GM23338 (cell line): Measurements from ENCODE around the gene CRTC1. TPM values are rescaled to one million over a fixed set of nuclear protein-coding genes. Genes with fewer than 3 reads are reported as not detected.

Source experiments
- ATAC-seq: fragments of 200-7000 bp; cut with Tn5 transposase; 3 replicates; pipeline ENCODE4 v1.9.1; 2020
- DNase-seq: peaks from one replicate; pipeline ENCODE4 v3.0.0-alpha.2; 2015; ENCODE audit warnings: low spot score
- H2AFZ ChIP-seq: fragments of 200-600 bp; sonication (generic); 2 replicates; pipeline ENCODE4 v1.8.0; 2016; ENCODE audit warnings: antibody characterized with exemption, mild to moderate bottlenecking, moderate library complexity
- H3F3A ChIP-seq: fragments of 200-600 bp; sonication (generic); replicated peaks from 2 replicates; pipeline ENCODE4 v1.8.0; 2017; ENCODE audit warnings: antibody characterized with exemption, mixed run types, low read depth
- H3K27ac ChIP-seq: fragments of 200-600 bp; sonication (generic); 2 replicates; pipeline ENCODE4 v1.6.1; 2016; ENCODE audit warnings: low read depth
- H3K27me3 ChIP-seq: fragments of 200-600 bp; sonication (generic); 2 replicates; pipeline ENCODE4 v1.8.0; 2016; ENCODE audit warnings: mild to moderate bottlenecking, mixed run types, moderate library complexity; ENCODE audit not compliant: insufficient read depth
- H3K36me3 ChIP-seq: fragments of 200-600 bp; sonication (generic); 2 replicates; pipeline ENCODE4 v1.8.0; 2016; ENCODE audit warnings: mild to moderate bottlenecking; ENCODE audit not compliant: insufficient read depth
- H3K4me1 ChIP-seq: fragments of 200-600 bp; sonication (generic); 2 replicates; pipeline ENCODE4 v1.8.0; 2016; ENCODE audit warnings: mild to moderate bottlenecking, moderate library complexity; ENCODE audit not compliant: insufficient read depth
- H3K4me2 ChIP-seq: fragments of 200-600 bp; sonication (generic); 2 replicates; pipeline ENCODE4 v1.7.1; 2017; ENCODE audit warnings: mixed run types
- H3K4me3 ChIP-seq: fragments of 200-600 bp; sonication (generic); 2 replicates; pipeline ENCODE4 v1.6.1; 2016; ENCODE audit warnings: mixed run types
- H3K79me2 ChIP-seq: fragments of 200-600 bp; sonication (generic); replicated peaks from 2 replicates; pipeline ENCODE4 v1.8.0; 2017; ENCODE audit warnings: mild to moderate bottlenecking; ENCODE audit not compliant: insufficient read depth
- H3K9me2 ChIP-seq: fragments of 200-600 bp; sonication (generic); 2 replicates; pipeline ENCODE4 v1.8.0; 2017; ENCODE audit not compliant: insufficient read depth
- H4K20me1 ChIP-seq: fragments of 200-600 bp; sonication (generic); replicated peaks from 2 replicates; pipeline ENCODE4 v1.8.0; 2017; ENCODE audit warnings: mild to moderate bottlenecking; ENCODE audit not compliant: insufficient read depth
- H3K27ac Mint-ChIP-seq: 2 replicates; pipeline ENCODE4 v1.8.0; 2020; ENCODE audit warnings: inconsistent platforms, mild to moderate bottlenecking, moderate library complexity, mixed read lengths
- H3K27me3 Mint-ChIP-seq: 3 replicates; pipeline ENCODE4 v1.8.0; 2022; ENCODE audit warnings: low read depth, mild to moderate bottlenecking, moderate library complexity, mixed read lengths, inconsistent platforms; ENCODE audit not compliant: insufficient read depth, poor library complexity
- H3K36me3 Mint-ChIP-seq: 3 replicates; pipeline ENCODE4 v1.8.0; 2021; ENCODE audit warnings: low read depth, mild to moderate bottlenecking, inconsistent platforms, moderate library complexity, mixed read lengths
- H3K4me1 Mint-ChIP-seq: 3 replicates; pipeline ENCODE4 v1.8.0; 2020; ENCODE audit warnings: mild to moderate bottlenecking, inconsistent platforms, mixed read lengths
- H3K4me3 Mint-ChIP-seq: 3 replicates; pipeline ENCODE4 v1.8.0; 2021; ENCODE audit warnings: moderate library complexity, mild to moderate bottlenecking, inconsistent platforms, mixed read lengths
- H3K9me3 Mint-ChIP-seq: 3 replicates; pipeline ENCODE4 v1.8.0; 2020; ENCODE audit warnings: moderate library complexity, mild to moderate bottlenecking, inconsistent platforms, mixed read lengths
- CREB1 ChIP-seq: fragments of 250-450 bp; sonication (Bioruptor Pico); IDR thresholded peaks from 2 replicates; pipeline ENCODE4 v1.5.0; 2020; ENCODE audit warnings: low read depth, mild to moderate bottlenecking, moderate library complexity
- EZH2phosphoT487 ChIP-seq: fragments of 200-600 bp; sonication (generic); IDR thresholded peaks from one replicate; pipeline ENCODE4 v1.8.1; 2018; ENCODE audit warnings: antibody characterized with exemption; ENCODE audit not compliant: unreplicated experiment
- JUNB ChIP-seq: IDR thresholded peaks from one replicate; pipeline ENCODE4 v1.6.1; 2016; ENCODE audit warnings: antibody characterized with exemption; ENCODE audit not compliant: unreplicated experiment
- NANOG ChIP-seq: IDR thresholded peaks from 2 replicates; pipeline ENCODE4 v1.6.1; 2016; ENCODE audit warnings: antibody characterized with exemption, borderline replicate concordance
- POLR2AphosphoS5 ChIP-seq: IDR thresholded peaks from 2 replicates; pipeline ENCODE4 v1.6.1; 2016; ENCODE audit warnings: antibody characterized with exemption, low read depth
- ZNF114 ChIP-seq: fragments of 250-450 bp; sonication (Bioruptor Pico); IDR thresholded peaks from 2 replicates; pipeline ENCODE4 v1.5.0; 2020; ENCODE audit warnings: mild to moderate bottlenecking, moderate library complexity
- ZNF331 ChIP-seq: fragments of 250-450 bp; sonication (Bioruptor Pico); IDR thresholded peaks from 2 replicates; pipeline ENCODE4 v1.5.0; 2020; ENCODE audit warnings: low read depth, mild to moderate bottlenecking, moderate library complexity
- polyA plus RNA-seq: library from polyadenylated mRNA; unstranded; fragments of >200 nt; fragmentation: Nextera tagmentation; extraction: Ambion mirVana; gene quantifications from 2 replicates; pipeline ENCODE4 v1.2.1, GENCODE V29; 2016
- total RNA-seq: library from RNA; depleted of rRNA; stranded (reverse); fragments of >200 nt; shearing (Covaris generic); gene quantifications from 2 replicates; pipeline ENCODE4 v1.2.3, GENCODE V29; 2014
- TF ChIP-seq, protein P1 (sequence below): IDR thresholded peaks from one replicate; pipeline ENCODE4 v1.6.1; 2018; ENCODE audit warnings: antibody characterized with exemption; ENCODE audit not compliant: unreplicated experiment

Gene CRTC1
- total and polyA plus RNA-seq, 2 experiments from 2014 or later = 5.4 to 8.4 TPM

DNA sequence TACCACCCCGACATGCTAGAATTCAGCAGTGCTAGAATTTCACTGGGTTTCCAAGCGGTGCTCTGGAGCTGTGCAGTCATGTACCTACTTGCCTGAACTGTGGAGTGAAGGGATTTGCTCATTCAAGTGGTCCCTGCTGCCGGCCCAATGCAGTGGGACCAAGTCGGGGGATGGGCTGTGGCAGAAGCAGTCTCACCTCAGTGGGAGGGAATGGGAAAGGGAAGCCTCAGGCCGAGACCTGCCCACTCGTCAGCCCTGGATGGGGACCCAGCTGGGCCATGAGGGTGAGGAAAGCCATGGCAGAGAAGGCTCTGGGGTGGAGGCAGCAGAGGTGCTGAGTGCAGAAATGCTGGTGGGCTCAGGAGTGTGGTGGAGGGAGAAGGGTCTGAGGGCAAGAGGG lies 31.7 kb upstream of the CRTC1 start (continued):
- TF ChIP-seq, protein P1, sequence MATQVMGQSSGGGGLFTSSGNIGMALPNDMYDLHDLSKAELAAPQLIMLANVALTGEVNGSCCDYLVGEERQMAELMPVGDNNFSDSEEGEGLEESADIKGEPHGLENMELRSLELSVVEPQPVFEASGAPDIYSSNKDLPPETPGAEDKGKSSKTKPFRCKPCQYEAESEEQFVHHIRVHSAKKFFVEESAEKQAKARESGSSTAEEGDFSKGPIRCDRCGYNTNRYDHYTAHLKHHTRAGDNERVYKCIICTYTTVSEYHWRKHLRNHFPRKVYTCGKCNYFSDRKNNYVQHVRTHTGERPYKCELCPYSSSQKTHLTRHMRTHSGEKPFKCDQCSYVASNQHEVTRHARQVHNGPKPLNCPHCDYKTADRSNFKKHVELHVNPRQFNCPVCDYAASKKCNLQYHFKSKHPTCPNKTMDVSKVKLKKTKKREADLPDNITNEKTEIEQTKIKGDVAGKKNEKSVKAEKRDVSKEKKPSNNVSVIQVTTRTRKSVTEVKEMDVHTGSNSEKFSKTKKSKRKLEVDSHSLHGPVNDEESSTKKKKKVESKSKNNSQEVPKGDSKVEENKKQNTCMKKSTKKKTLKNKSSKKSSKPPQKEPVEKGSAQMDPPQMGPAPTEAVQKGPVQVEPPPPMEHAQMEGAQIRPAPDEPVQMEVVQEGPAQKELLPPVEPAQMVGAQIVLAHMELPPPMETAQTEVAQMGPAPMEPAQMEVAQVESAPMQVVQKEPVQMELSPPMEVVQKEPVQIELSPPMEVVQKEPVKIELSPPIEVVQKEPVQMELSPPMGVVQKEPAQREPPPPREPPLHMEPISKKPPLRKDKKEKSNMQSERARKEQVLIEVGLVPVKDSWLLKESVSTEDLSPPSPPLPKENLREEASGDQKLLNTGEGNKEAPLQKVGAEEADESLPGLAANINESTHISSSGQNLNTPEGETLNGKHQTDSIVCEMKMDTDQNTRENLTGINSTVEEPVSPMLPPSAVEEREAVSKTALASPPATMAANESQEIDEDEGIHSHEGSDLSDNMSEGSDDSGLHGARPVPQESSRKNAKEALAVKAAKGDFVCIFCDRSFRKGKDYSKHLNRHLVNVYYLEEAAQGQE = no peak

GRCh38 chr19:18653853-18654252 lies 29.6 kb upstream of the CRTC1 start:
- no peak overlapping the region for H3K27ac Mint-ChIP-seq
- Histone ChIP-seq H3K27ac (no peak overlapping the region), H3K36me3 (no peaks in the 10 kb centered on the region), H3K27me3 (no peaks in the 10 kb centered on the region), H2AFZ (no peak overlapping the region), H4K20me1 (no peaks in the 10 kb centered on the region; the same call in 1 of the 2 replicates), H3K4me2 (no peak overlapping the region), H3F3A (peaks cover 8% of the 10 kb centered on the region; the same call in 1 of the 2 replicates), H3K9me2 (0 out of 2 replicates have a peak, but pooled peaks cover 6% of the 10 kb centered on the region), H3K4me1 (peaks cover 9% of the 10 kb centered on the region; the same call in 1 of the 2 replicates), H3K79me2 (no peaks in the 10 kb centered on the region), H3K4me3 (no peak overlapping the region)
- H3K36me3 Mint-ChIP-seq = no peaks in the 10 kb centered on the region; the same call in 2 of the 3 replicates
- no peaks in the 10 kb centered on the region; the same call in 2 of the 3 replicates for H3K9me3 Mint-ChIP-seq
- DNase-seq (no peak), ATAC-seq (no peak)
- peaks cover 46% of the 10 kb centered on the region for H3K4me1 Mint-ChIP-seq
- TF ChIP-seq ZNF331 (CRISPR knock-in tag) (no peak), CREB1 (CRISPR knock-in tag) (no peak), POLR2AphosphoS5 (no peak)
- peaks cover 15% of the 10 kb centered on the region for H3K27me3 Mint-ChIP-seq
- no peak overlapping the region for H3K4me3 Mint-ChIP-seq

GRCh38 chr19:18654469-18654868 lies 29.0 kb upstream of the CRTC1 start:
- H3K4me3 Mint-ChIP-seq = no peak overlapping the region
- no peaks in the 10 kb centered on the region for H3K27me3 ChIP-seq
- H3K4me3 ChIP-seq = no peak overlapping the region
- no peak overlapping the region for H3K4me2 ChIP-seq
- ATAC-seq (no peak), DNase-seq (no peak)
- 0 out of 2 replicates have a peak, but pooled peaks cover 6% of the 10 kb centered on the region for H3K9me2 ChIP-seq
- H3K27ac ChIP-seq = no peak overlapping the region
- peaks cover 9% of the 10 kb centered on the region; the same call in 1 of the 2 replicates for H3K4me1 ChIP-seq
- H3F3A ChIP-seq = peaks cover 8% of the 10 kb centered on the region; the same call in 1 of the 2 replicates
- no peak overlapping the region for H3K27ac Mint-ChIP-seq
- no peaks in the 10 kb centered on the region for H3K36me3 ChIP-seq
- H4K20me1 ChIP-seq = no peaks in the 10 kb centered on the region; the same call in 1 of the 2 replicates
- peaks cover 16% of the 10 kb centered on the region for H3K27me3 Mint-ChIP-seq
- no peak overlapping the region for H2AFZ ChIP-seq
- H3K4me1 Mint-ChIP-seq = peaks cover 47% of the 10 kb centered on the region
- H3K9me3 Mint-ChIP-seq = no peaks in the 10 kb centered on the region; the same call in 2 of the 3 replicates
- no peaks in the 10 kb centered on the region; the same call in 2 of the 3 replicates for H3K36me3 Mint-ChIP-seq
- H3K79me2 ChIP-seq = no peaks in the 10 kb centered on the region
- no peak for TF ChIP-seq JUNB
- no peak for TF ChIP-seq ZNF114 (CRISPR knock-in tag)
- no peak for TF ChIP-seq CREB1 (CRISPR knock-in tag)
- TF ChIP-seq, protein P1 = no peak
- TF ChIP-seq EZH2phosphoT487 = no peak
- TF ChIP-seq NANOG = no peak
